ENCODE measurements around the gene BTBD3.

BTBD3 gene

GRCh38 chr20:11972478-11972877, 54.8 kb downstream of the BTBD3 start:
- DNase-seq, result peak; percentile 52

Measured in midbrain (tissue), 1 donor.